ENCODE data around the gene ASPN. TPM values are rescaled to one million over a fixed set of nuclear protein-coding genes. Genes with fewer than 3 reads are reported as not detected.

Gene ASPN
- total RNA-seq, 1 donor from 2014 or later: not detected

DNA sequence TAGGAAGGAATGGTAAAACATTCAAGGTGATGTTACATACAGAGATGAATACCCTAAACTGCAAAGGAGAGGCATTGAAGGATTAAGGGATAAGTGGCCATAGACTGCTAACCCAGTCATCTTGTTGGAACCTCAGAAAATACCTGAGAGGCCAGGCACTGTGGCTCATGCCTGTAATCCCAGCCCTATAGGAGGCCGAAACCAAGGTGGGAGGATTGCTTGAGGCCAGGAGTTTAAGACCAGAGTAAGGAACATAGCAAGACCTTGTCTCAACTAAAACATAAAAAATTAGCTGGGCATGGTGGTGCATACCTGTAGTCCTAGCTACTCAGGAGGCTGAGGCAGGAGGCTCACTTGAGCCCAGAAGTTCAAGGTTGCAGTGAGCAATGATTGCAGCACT, 42.6 kb upstream of the ASPN start:
- H3K4me3 ChIP-seq (ENCODE audit: low read depth, low read length): no peak overlapping the region
- no peak for DNase-seq (ENCODE audit: low read depth)
- TF ChIP-seq, protein P1, sequence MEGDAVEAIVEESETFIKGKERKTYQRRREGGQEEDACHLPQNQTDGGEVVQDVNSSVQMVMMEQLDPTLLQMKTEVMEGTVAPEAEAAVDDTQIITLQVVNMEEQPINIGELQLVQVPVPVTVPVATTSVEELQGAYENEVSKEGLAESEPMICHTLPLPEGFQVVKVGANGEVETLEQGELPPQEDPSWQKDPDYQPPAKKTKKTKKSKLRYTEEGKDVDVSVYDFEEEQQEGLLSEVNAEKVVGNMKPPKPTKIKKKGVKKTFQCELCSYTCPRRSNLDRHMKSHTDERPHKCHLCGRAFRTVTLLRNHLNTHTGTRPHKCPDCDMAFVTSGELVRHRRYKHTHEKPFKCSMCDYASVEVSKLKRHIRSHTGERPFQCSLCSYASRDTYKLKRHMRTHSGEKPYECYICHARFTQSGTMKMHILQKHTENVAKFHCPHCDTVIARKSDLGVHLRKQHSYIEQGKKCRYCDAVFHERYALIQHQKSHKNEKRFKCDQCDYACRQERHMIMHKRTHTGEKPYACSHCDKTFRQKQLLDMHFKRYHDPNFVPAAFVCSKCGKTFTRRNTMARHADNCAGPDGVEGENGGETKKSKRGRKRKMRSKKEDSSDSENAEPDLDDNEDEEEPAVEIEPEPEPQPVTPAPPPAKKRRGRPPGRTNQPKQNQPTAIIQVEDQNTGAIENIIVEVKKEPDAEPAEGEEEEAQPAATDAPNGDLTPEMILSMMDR (conservative IDR thresholded peaks at IDR 0.05; ENCODE audit: low read depth, low read length): no peak

DNA sequence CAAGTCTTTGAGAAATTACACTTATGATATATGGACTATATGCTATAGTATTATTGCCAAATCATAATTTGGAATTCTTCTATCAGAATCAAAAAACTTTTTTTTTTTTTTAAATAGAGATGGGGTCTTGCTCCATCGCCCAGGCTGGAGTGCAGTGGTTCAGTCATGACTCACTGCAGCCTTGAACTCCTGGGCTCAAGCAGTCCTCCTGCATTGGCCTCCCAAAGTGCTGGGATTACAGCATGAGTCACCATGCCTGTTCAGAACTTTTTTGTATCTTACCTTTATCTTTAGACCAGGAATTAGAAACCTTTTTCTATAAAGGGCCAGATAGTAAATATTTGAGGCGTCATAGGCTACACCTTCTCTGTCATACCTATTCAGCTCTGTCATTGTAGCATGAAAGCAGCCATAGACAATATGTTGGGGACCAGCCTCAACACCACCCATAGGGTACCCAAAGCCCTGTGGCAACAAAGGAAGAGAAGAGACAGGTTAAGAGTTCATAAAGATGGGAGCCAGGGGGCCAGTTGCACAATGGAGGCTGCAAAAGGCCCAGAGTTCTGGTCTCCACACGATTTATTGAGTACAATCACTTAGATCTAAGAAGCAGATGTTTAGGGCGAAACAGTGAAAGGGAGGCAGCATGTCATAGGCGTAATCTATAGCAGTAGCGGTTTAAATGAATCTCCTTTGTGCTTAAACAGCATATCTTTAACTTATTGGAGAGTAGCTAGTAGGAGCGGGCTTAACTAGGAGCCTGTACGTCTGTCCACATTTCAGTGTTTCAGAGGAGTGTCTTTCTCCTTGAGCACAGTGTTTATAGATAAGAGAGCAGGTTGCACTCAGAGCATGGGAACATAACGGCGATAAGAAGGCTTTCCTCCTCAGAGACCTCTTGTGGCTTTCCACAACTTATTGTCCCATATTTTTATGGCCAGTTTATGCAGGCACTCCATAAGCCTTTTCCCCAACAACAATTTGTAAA, 41.0 kb upstream of the ASPN start:
- no peak overlapping the region for H3K4me3 ChIP-seq (ENCODE audit: low read depth, low read length)
- TF ChIP-seq, protein P1 (conservative IDR thresholded peaks at IDR 0.05; ENCODE audit: low read depth, low read length): no peak
- no peak for DNase-seq (ENCODE audit: low read depth)

DNA sequence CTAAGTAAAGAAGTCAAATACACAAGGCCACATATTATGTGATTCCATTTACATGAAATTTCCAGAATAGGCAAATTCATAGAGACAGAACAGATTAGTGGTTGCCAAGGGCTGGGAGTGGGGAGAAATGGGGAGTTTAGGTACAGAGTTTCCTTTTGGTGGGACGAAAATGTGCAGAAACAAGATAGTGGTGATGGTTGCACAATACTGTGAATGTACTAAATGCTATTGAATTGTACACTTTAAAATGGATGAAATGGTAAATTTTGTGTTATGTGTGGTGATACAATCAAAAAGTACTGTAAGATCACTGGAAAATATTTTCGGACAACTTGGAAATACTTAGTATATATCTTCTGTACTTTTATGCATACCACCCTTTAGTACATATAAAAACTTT, 38.5 kb upstream of the ASPN start:
- no peak overlapping the region for H3K4me3 ChIP-seq (ENCODE audit: low read depth, low read length)
- DNase-seq (ENCODE audit: low read depth): no peak
- TF ChIP-seq, protein P1 (conservative IDR thresholded peaks at IDR 0.05; ENCODE audit: low read depth, low read length): no peak

DNA sequence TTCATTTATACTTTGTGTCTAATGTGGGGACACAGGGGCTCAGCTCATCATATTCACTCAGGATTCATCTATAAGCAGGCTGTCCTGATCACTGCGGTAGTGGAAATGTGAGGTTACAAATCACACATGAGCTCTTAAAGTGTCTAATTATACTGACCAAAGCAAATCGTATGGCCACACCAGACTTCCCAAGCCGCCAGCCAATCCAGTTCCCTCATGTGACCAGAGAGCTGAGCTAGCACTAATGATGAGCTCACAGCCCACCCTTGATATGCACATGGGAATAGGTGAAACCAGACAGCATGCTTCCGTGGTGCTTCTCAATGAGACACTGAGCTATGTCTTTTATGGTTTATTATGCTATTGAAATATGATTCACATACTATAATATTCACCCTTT, 35.9 kb upstream of the ASPN start:
- DNase-seq (ENCODE audit: low read depth): no peak

DNA sequence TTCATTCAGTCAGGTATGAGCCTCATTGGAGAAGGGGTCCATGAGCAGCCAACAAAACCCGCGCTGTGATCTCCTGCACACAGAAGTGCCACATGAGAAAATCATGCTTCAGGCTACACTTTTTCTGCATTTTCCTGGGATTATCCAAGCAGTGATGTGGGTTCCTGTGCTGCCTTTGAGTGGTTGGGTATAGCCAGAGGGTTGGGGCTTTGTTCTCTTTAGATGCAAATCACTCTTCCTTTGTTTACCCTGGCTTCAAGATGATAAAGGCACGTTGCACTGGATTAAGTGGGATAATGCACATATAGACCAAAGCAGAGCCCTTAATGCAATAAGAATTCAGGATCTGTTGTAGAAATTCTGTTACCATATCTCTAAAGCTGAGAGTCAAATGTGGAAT, 34.7 kb upstream of the ASPN start:
- TF ChIP-seq, protein P1 (conservative IDR thresholded peaks at IDR 0.05; ENCODE audit: low read depth, low read length): no peak
- no peak for DNase-seq (ENCODE audit: low read depth)

More for the DNA sequence above, 35.9 kb upstream of the ASPN start:
- H3K4me3 ChIP-seq (ENCODE audit: low read depth, low read length): no peak overlapping the region
- TF ChIP-seq, protein P1 (conservative IDR thresholded peaks at IDR 0.05; ENCODE audit: low read depth, low read length): no peak

DNA sequence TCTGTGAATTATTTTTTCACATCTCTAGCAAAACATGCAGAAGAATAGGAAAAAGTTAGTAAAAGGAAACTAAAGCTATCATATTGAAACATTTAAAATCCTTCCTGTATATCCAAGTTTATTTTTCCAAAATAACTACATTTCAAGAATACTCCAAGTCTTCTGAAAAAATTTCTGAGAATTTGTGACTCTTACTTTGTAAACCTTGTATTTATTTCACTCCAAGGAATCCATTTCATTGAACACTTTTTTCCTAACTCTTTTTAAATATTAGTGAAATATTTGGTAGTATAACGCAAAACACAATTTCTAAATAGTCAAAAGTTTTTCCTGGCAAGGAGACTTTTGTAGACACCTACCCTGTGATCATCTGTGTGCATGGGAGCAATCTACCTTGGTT, 34.2 kb upstream of the ASPN start:
- DNase-seq (ENCODE audit: low read depth): no peak
- TF ChIP-seq, protein P1 (conservative IDR thresholded peaks at IDR 0.05; ENCODE audit: low read depth, low read length): no peak
- no peak overlapping the region for H3K4me3 ChIP-seq (ENCODE audit: low read depth, low read length)

More for the DNA sequence above, 34.7 kb upstream of the ASPN start:
- H3K4me3 ChIP-seq (ENCODE audit: low read depth, low read length): no peak overlapping the region

All from epithelial cell of proximal tubule (primary cell).